Endodermal cell (in vitro differentiated cells): ENCODE data around the gene ITIH1. TPM values are rescaled to one million over a fixed set of nuclear protein-coding genes. Genes with fewer than 3 reads are reported as not detected.

Experiments
- DNase-seq: peaks from one replicate; pipeline ENCODE4 v3.0.0-alpha.2; 2017
- H3K27ac ChIP-seq: 2 replicates; pipeline ENCODE4 v1.5.1; 2013; ENCODE audit warnings: mild to moderate bottlenecking, low read depth, low read length, moderate library complexity
- H3K27me3 ChIP-seq: 2 replicates; pipeline ENCODE4 v1.6.1; 2013; ENCODE audit warnings: mild to moderate bottlenecking, low read length, moderate library complexity; ENCODE audit not compliant: insufficient read depth, control insufficient read depth, poor library complexity, severe bottlenecking
- H3K36me3 ChIP-seq: 2 replicates; pipeline ENCODE4 v1.7.0; 2013; ENCODE audit warnings: mild to moderate bottlenecking, low read length, moderate library complexity; ENCODE audit not compliant: control insufficient read depth, insufficient read depth
- H3K4me1 ChIP-seq: one replicate; pipeline ENCODE4 v1.7.0; 2013; ENCODE audit warnings: low read length; ENCODE audit not compliant: control insufficient read depth, insufficient read depth
- H3K4me3 ChIP-seq: 2 replicates; pipeline ENCODE4 v1.5.1; 2013; ENCODE audit warnings: mild to moderate bottlenecking, low read length, moderate library complexity
- H3K9ac ChIP-seq: 2 replicates; pipeline ENCODE4 v1.6.1; 2013; ENCODE audit warnings: mild to moderate bottlenecking, low read length, moderate library complexity; ENCODE audit not compliant: poor library complexity, severe bottlenecking; ENCODE audit errors: extremely low read depth
- H3K9me3 ChIP-seq: 2 replicates; pipeline ENCODE4 v1.6.1; 2013; ENCODE audit warnings: mild to moderate bottlenecking, low read length, moderate library complexity; ENCODE audit not compliant: control insufficient read depth
- H3K27ac Mint-ChIP-seq: 2 replicates; pipeline ENCODE4 v1.8.0; 2020; ENCODE audit warnings: mixed read lengths
- H3K27me3 Mint-ChIP-seq: 2 replicates; pipeline ENCODE4 v1.8.0; 2021; ENCODE audit warnings: mild to moderate bottlenecking, mixed read lengths; ENCODE audit not compliant: insufficient read depth
- H3K36me3 Mint-ChIP-seq: 2 replicates; pipeline ENCODE4 v1.8.0; 2020; ENCODE audit warnings: low read depth, mixed read lengths
- H3K4me1 Mint-ChIP-seq: 2 replicates; pipeline ENCODE4 v1.8.0; 2020; ENCODE audit warnings: mixed read lengths
- H3K4me3 Mint-ChIP-seq: 2 replicates; pipeline ENCODE4 v1.8.0; 2020; ENCODE audit warnings: mild to moderate bottlenecking, moderate library complexity, mixed read lengths
- H3K9me3 Mint-ChIP-seq: 2 replicates; pipeline ENCODE4 v1.8.0; 2020; ENCODE audit warnings: mild to moderate bottlenecking, mixed read lengths
- CTCF ChIP-seq: fragments of 200-600 bp; sonication (generic); conservative IDR thresholded peaks from 2 replicates; pipeline ENCODE4 v1.5.0; 2021; ENCODE audit warnings: antibody characterized with exemption, mild to moderate bottlenecking
- WGBS, 2 experiments: methylation state at CpG; one replicate each; pipeline versions ENCODE4 v1.1.5 to v1.1.7; 2013; ENCODE audit warnings: missing lambda C conversion rate in 2 of 2, mixed read lengths in 1 of 2; ENCODE audit not compliant: insufficient coverage in 1 of 2, insufficient read length in 1 of 2; 5-methylcytosine and 5-hydroxymethylcytosine counted together
- total RNA-seq, 2 donors: library from RNA; stranded (reverse); fragmentation: NEBNext Ultra II Directional in 1 of 2; extraction: Animal tissue kit (Norgen Biotek cat#: 25700) in 1 of 2; gene quantifications; 2 replicates in 1 of 2; 3 replicates in 1 of 2; pipeline ENCODE4 v1.2.1, GENCODE V29; 2021

Gene ITIH1
- total RNA-seq, 2 donors from 2014 or later: not detected

DNA sequence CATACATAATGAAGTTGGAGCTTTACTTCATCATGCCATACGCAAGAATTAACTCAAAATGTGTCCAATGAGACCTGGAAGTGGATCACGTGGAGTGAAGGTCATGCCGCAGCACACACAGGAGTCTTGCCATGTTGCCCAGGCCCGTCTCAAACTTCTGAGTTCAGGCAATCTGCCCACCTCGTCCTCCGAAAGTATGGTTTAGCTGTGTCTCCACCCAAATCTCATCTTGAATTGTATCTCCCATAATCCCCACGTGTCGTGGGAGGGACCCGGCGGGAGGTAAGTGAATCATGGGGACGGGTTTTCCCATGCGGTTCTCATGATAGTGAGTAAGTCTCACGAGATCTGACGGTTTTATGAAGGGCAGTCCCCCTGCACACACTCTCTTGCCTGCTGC is 45.8 kb upstream of the ITIH1 start:
- Histone ChIP-seq H3K4me1 (no peaks in the 10 kb centered on the region), H3K36me3 (peaks cover 88% of the 10 kb centered on the region), H3K9ac (no peak overlapping the region), H3K27ac (no peak overlapping the region), H3K27me3 (no peaks in the 10 kb centered on the region), H3K9me3 (peaks cover 69% of the 10 kb centered on the region), H3K4me3 (no peak overlapping the region)
- no peaks in the 10 kb centered on the region for H3K4me1 Mint-ChIP-seq
- H3K9me3 Mint-ChIP-seq: peaks cover 37% of the 10 kb centered on the region
- H3K27ac Mint-ChIP-seq: no peak overlapping the region
- DNase-seq: no peak
- peaks cover 94% of the 10 kb centered on the region for H3K36me3 Mint-ChIP-seq
- no peak overlapping the region for H3K4me3 Mint-ChIP-seq
- WGBS, 2 experiments: 90 to 92% methylated on average over 11 to 14 of the region's 14 CpGs
- H3K27me3 Mint-ChIP-seq: no peaks in the 10 kb centered on the region
- TF ChIP-seq CTCF: no peak

DNA sequence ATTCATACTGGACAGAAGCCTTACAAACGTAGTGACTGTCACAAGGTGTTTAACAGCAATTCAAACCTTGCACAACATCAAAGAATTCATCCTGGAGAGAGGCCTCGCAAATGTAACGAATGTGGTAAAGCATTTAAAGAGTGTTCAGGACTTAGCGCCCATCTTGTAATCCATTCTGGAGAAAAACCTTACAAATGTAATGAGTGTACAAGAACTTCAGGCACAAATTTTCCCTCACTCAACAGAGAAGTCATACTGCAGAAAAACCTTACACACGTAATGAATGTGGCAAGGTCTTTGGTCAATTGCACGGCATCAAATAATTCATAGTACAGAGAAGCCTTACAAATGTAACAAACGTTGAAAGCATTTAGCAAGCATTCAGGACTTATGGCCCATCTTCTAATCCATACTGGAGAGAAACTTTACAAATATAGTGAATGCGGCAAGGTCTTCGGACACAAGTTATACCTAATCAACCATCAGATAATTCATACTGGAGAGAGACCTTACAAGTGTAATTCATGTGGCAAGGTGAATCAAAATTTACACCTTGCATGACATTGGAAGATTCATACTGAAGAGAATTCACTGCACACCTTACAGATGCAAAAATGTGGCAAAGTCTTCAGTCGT is 44.0 kb upstream of the ITIH1 start:
- peaks cover 89% of the 10 kb centered on the region for H3K36me3 ChIP-seq
- H3K4me3 ChIP-seq: no peak overlapping the region
- H3K4me1 Mint-ChIP-seq: no peaks in the 10 kb centered on the region
- H3K4me3 Mint-ChIP-seq: no peak overlapping the region
- peaks cover 24% of the 10 kb centered on the region for H3K9me3 Mint-ChIP-seq
- H3K9ac ChIP-seq: no peak overlapping the region
- H3K9me3 ChIP-seq: peaks cover 54% of the 10 kb centered on the region
- peaks cover 93% of the 10 kb centered on the region for H3K36me3 Mint-ChIP-seq
- 86 to 92% methylated on average over 9 to 10 of the region's 10 CpGs for WGBS, 2 experiments
- H3K27me3 Mint-ChIP-seq: no peaks in the 10 kb centered on the region
- no peaks in the 10 kb centered on the region for H3K27me3 ChIP-seq
- no peaks in the 10 kb centered on the region for H3K4me1 ChIP-seq
- no peak for DNase-seq
- H3K27ac Mint-ChIP-seq: no peak overlapping the region
- no peak for TF ChIP-seq CTCF
- H3K27ac ChIP-seq: no peak overlapping the region

- no peak overlapping the region for H3K27ac Mint-ChIP-seq
- H3K36me3 ChIP-seq: peaks cover 88% of the 10 kb centered on the region
- no peak for DNase-seq
- H3K4me3 ChIP-seq: no peak overlapping the region
- H3K9me3 Mint-ChIP-seq: no peaks in the 10 kb centered on the region
- no peaks in the 10 kb centered on the region for H3K27me3 ChIP-seq
- no peak for TF ChIP-seq CTCF
- H3K4me1 ChIP-seq: no peaks in the 10 kb centered on the region
- peaks cover 79% of the 10 kb centered on the region for H3K36me3 Mint-ChIP-seq
- peaks cover 7% of the 10 kb centered on the region for H3K9me3 ChIP-seq
- H3K9ac ChIP-seq: no peak overlapping the region
- no peaks in the 10 kb centered on the region for H3K27me3 Mint-ChIP-seq
- H3K4me3 Mint-ChIP-seq: no peak overlapping the region
- H3K4me1 Mint-ChIP-seq: no peaks in the 10 kb centered on the region
- no peak overlapping the region for H3K27ac ChIP-seq
- WGBS, 2 experiments: 93% methylated on average over 1 of the region's 1 CpG; no CpG with 5 or more reads in 1 of the 2 experiments
Measured at GRCh38 chr3:52739730-52740129, 37.7 kb upstream of the ITIH1 start.
